ENCODE results near the gene SMIM7. TPM values are rescaled to one million over a fixed set of nuclear protein-coding genes. Genes with fewer than 3 reads are reported as not detected.

SMIM7 gene
- total RNA-seq, 1 experiment from 2014 or later, result 148 TPM

GRCh38 chr19:16627928-16628182 is 32.1 kb downstream of the SMIM7 start:
- in situ Hi-C loops (cut with HindIII; ENCODE audit: low pct_unique_long_range_greater_than_20kb, low sequenced_read_pairs), result no loop called here
- DNase-seq (ENCODE audit: low read depth), result no peak

- DNase-seq (ENCODE audit: low read depth), result peak; percentile 8
- in situ Hi-C loops (cut with HindIII; ENCODE audit: low pct_unique_long_range_greater_than_20kb, low sequenced_read_pairs), result no loop called here
Measured at GRCh38 chr19:16627193-16627927, 32.6 kb downstream of the SMIM7 start.

GRCh38 chr19:16626796-16627192 is 33.1 kb downstream of the SMIM7 start:
- in situ Hi-C loops (cut with HindIII; ENCODE audit: low pct_unique_long_range_greater_than_20kb, low sequenced_read_pairs), result no loop called here
- no peak for DNase-seq (ENCODE audit: low read depth)

GRCh38 chr19:16625163-16625958 is 34.6 kb downstream of the SMIM7 start:
- in situ Hi-C loops (cut with HindIII; ENCODE audit: low pct_unique_long_range_greater_than_20kb, low sequenced_read_pairs), result no loop called here
- DNase-seq (ENCODE audit: low read depth), result no peak

GRCh38 chr19:16624236-16624635 is 35.7 kb downstream of the SMIM7 start:
- in situ Hi-C loops (cut with HindIII; ENCODE audit: low pct_unique_long_range_greater_than_20kb, low sequenced_read_pairs), result no loop called here

GRCh38 chr19:16623576-16623975 is 36.4 kb downstream of the SMIM7 start:
- no peak for DNase-seq (ENCODE audit: low read depth)
- in situ Hi-C loops (cut with HindIII; ENCODE audit: low pct_unique_long_range_greater_than_20kb, low sequenced_read_pairs), result no loop called here

More at GRCh38 chr19:16624236-16624635, 35.7 kb downstream of the SMIM7 start:
- no peak for DNase-seq (ENCODE audit: low read depth)

GRCh38 chr19:16623066-16623465 is 36.9 kb downstream of the SMIM7 start:
- no peak for DNase-seq (ENCODE audit: low read depth)
- in situ Hi-C loops (cut with HindIII; ENCODE audit: low pct_unique_long_range_greater_than_20kb, low sequenced_read_pairs), result no loop called here

- in situ Hi-C loops (cut with HindIII; ENCODE audit: low pct_unique_long_range_greater_than_20kb, low sequenced_read_pairs), result no loop called here
- DNase-seq (ENCODE audit: low read depth), result no peak
Measured at GRCh38 chr19:16621165-16621800, 38.7 kb downstream of the SMIM7 start.

GRCh38 chr19:16620584-16620983 is 39.4 kb downstream of the SMIM7 start:
- DNase-seq (ENCODE audit: low read depth), result no peak
- in situ Hi-C loops (cut with HindIII; ENCODE audit: low pct_unique_long_range_greater_than_20kb, low sequenced_read_pairs), result no loop called here

- no peak for DNase-seq (ENCODE audit: low read depth)
- in situ Hi-C loops (cut with HindIII; ENCODE audit: low pct_unique_long_range_greater_than_20kb, low sequenced_read_pairs), result no loop called here
Measured at GRCh38 chr19:16620018-16620417, 39.9 kb downstream of the SMIM7 start.

GRCh38 chr19:16619457-16619856 is 40.5 kb downstream of the SMIM7 start:
- in situ Hi-C loops (cut with HindIII; ENCODE audit: low pct_unique_long_range_greater_than_20kb, low sequenced_read_pairs), result no loop called here
- no peak for DNase-seq (ENCODE audit: low read depth)

GRCh38 chr19:16618248-16618647 is 41.7 kb downstream of the SMIM7 start:
- no peak for DNase-seq (ENCODE audit: low read depth)
- in situ Hi-C loops (cut with HindIII; ENCODE audit: low pct_unique_long_range_greater_than_20kb, low sequenced_read_pairs), result no loop called here

GRCh38 chr19:16615808-16616207 is 44.1 kb downstream of the SMIM7 start:
- DNase-seq (ENCODE audit: low read depth), result no peak
- in situ Hi-C loops (cut with HindIII; ENCODE audit: low pct_unique_long_range_greater_than_20kb, low sequenced_read_pairs), result no loop called here

GRCh38 chr19:16614941-16615340 is 45.0 kb downstream of the SMIM7 start:
- no peak for DNase-seq (ENCODE audit: low read depth)
- in situ Hi-C loops (cut with HindIII; ENCODE audit: low pct_unique_long_range_greater_than_20kb, low sequenced_read_pairs), result no loop called here

GRCh38 chr19:16613841-16614240 is 46.1 kb downstream of the SMIM7 start:
- in situ Hi-C loops (cut with HindIII; ENCODE audit: low pct_unique_long_range_greater_than_20kb, low sequenced_read_pairs), result no loop called here
- no peak for DNase-seq (ENCODE audit: low read depth)

GRCh38 chr19:16612636-16613035 is 47.3 kb downstream of the SMIM7 start:
- DNase-seq (ENCODE audit: low read depth), result no peak
- in situ Hi-C loops (cut with HindIII; ENCODE audit: low pct_unique_long_range_greater_than_20kb, low sequenced_read_pairs), result no loop called here

- in situ Hi-C loops (cut with HindIII; ENCODE audit: low pct_unique_long_range_greater_than_20kb, low sequenced_read_pairs), result no loop called here
- no peak for DNase-seq (ENCODE audit: low read depth)
Measured at GRCh38 chr19:16611121-16611520, 48.8 kb downstream of the SMIM7 start.

- DNase-seq (ENCODE audit: low read depth), result no peak
- in situ Hi-C loops (cut with HindIII; ENCODE audit: low pct_unique_long_range_greater_than_20kb, low sequenced_read_pairs), result no loop called here
Measured at GRCh38 chr19:16609511-16610200, 50.3 kb downstream of the SMIM7 start.

- in situ Hi-C loops (cut with HindIII; ENCODE audit: low pct_unique_long_range_greater_than_20kb, low sequenced_read_pairs), result no loop called here
- no peak for DNase-seq (ENCODE audit: low read depth)
Measured at GRCh38 chr19:16608290-16608739, 51.6 kb downstream of the SMIM7 start.
